Gastroesophageal sphincter (tissue), 4 donors: Measurements from ENCODE around the gene SLC30A3. TPM values are rescaled to one million over a fixed set of nuclear protein-coding genes. Genes with fewer than 3 reads are reported as not detected.

Experiments used
- ATAC-seq: fragments of 150-250 bp; one replicate; pipeline ENCODE4 v1.9.1; 2016; ENCODE audit warnings: mild to moderate bottlenecking, moderate library complexity
- H3K27ac ChIP-seq, 4 donors: fragments of 200-600 bp; sonication (generic) in 3 of 4; 1 replicate in 3 of 4; 2 replicates in 1 of 4; pipeline ENCODE4 v1.5.1; 2016 to 2019
- H3K27me3 ChIP-seq: fragments of 200-600 bp; sonication (generic); one replicate; pipeline ENCODE4 v1.5.1; 2019
- H3K36me3 ChIP-seq, 2 donors: fragments of 200-600 bp; sonication (generic); one replicate each; pipeline ENCODE4 v1.5.1; 2019; ENCODE audit warnings: control low read depth in 1 of 2
- H3K4me1 ChIP-seq, 3 donors: fragments of 200-600 bp; sonication (generic); 1 replicate in 2 of 3; 2 replicates in 1 of 3; pipeline ENCODE4 v1.5.1; 2016 to 2019; ENCODE audit warnings: control low read depth in 2 of 3
- H3K4me3 ChIP-seq, 2 donors: fragments of 200-600 bp; sonication (generic); one replicate each; pipeline ENCODE4 v1.5.1; 2019; ENCODE audit warnings: mild to moderate bottlenecking in 1 of 2, moderate library complexity in 1 of 2
- H3K9me3 ChIP-seq, 3 donors: fragments of 200-600 bp; sonication (generic); one replicate each; pipeline ENCODE4 v1.5.1; 2017 to 2019; ENCODE audit warnings: control low read depth in 2 of 3
- EP300 ChIP-seq: sonication (generic); formaldehyde crosslinking; IDR thresholded peaks from one replicate; pipeline ENCODE4 v1.6.1; 2017; ENCODE audit warnings: antibody characterized with exemption, mild to moderate bottlenecking
- POLR2A ChIP-seq, 2 donors: fragments of 450-650 bp; IDR thresholded peaks; one replicate each; pipeline ENCODE4 v1.6.1; 2017; ENCODE audit warnings: antibody characterized with exemption in 2 of 2, mild to moderate bottlenecking in 2 of 2, moderate library complexity in 1 of 2
- POLR2AphosphoS5 ChIP-seq: sonication (generic); formaldehyde crosslinking; IDR thresholded peaks from one replicate; pipeline ENCODE4 v1.6.1; 2017; ENCODE audit warnings: antibody characterized with exemption
- whole genome bisulfite sequencing, 2 donors: methylation state at CpG; one replicate each; pipeline ENCODE4 v1.1.5; 2018; ENCODE audit warnings: low coverage in 1 of 2; 5-methylcytosine and 5-hydroxymethylcytosine counted together
- total RNA-seq, 4 donors: library from RNA; depleted of rRNA; stranded (reverse); fragments of >200 nt; gene quantifications; one replicate each; pipeline ENCODE4 v1.1.0, GENCODE V29; 2016
- TF ChIP-seq, protein P1 (sequence below), 4 experiments: fragments of 200-600 bp in 2 of 4; fragments of 450-650 bp in 2 of 4; sonication (generic) in 1 of 4; IDR thresholded peaks; one replicate each; pipeline ENCODE4 v1.5.1; 2017 to 2019; ENCODE audit warnings: antibody characterized with exemption in 4 of 4, mild to moderate bottlenecking in 2 of 4, moderate library complexity in 2 of 4

The SLC30A3 gene
- total RNA-seq, 4 donors from 2014 or later = not detected

DNA sequence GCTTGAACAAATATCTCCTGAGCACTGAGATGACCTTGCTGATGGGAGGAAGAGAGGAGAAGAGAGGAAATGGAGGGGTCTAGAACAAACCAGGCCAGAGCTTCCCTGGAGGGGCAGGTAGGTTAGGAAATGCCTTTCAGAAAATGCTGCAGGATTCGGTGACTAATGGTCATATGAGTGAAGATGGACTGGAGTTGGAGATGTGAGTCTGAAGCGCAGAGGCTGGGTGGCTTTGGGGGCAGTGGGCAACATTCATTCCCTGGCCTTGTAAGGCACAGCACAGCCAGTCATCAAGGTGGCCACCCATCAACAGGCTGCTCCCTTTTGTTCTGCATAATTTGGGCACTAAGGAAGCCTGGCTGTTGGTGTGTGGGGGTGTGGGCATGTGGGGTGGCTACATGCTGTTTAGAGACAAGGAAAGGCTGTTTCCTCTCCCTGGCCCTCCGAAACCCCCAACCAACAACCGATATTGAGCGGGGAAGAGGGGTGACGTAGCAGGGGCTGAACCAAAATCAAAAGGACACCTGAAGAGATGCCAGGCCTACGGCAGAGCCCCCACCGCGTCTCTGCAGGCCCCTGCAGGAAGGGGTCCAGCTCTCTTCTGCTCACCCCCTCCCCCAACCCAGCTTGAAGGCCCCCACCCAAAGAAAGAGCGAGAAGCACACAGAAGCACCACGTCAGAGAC is 1.5 kb downstream of the SLC30A3 start:
- no peak for ATAC-seq
- 53 to 88% methylated on average over 2 to 5 of the region's 11 CpGs for WGBS, 2 donors
- H3K36me3 ChIP-seq = no peaks in the 10 kb centered on the region
- no peak overlapping the region for H3K27ac ChIP-seq
- TF ChIP-seq EP300 (no peak), POLR2A (IDR thresholded peaks at IDR 0.05) (no peak)
- TF ChIP-seq, protein P1, sequence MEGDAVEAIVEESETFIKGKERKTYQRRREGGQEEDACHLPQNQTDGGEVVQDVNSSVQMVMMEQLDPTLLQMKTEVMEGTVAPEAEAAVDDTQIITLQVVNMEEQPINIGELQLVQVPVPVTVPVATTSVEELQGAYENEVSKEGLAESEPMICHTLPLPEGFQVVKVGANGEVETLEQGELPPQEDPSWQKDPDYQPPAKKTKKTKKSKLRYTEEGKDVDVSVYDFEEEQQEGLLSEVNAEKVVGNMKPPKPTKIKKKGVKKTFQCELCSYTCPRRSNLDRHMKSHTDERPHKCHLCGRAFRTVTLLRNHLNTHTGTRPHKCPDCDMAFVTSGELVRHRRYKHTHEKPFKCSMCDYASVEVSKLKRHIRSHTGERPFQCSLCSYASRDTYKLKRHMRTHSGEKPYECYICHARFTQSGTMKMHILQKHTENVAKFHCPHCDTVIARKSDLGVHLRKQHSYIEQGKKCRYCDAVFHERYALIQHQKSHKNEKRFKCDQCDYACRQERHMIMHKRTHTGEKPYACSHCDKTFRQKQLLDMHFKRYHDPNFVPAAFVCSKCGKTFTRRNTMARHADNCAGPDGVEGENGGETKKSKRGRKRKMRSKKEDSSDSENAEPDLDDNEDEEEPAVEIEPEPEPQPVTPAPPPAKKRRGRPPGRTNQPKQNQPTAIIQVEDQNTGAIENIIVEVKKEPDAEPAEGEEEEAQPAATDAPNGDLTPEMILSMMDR (IDR thresholded peaks at IDR 0.05) = no peak
- H3K4me3 ChIP-seq = peak overlapping the region in 1 of 2 donors; percentile 55
- peaks cover 100% of the 10 kb centered on the region for H3K27me3 ChIP-seq
- H3K4me1 ChIP-seq = peaks cover 0 to 42% (median 34%) of the 10 kb centered on the region in 3 donors
- H3K9me3 ChIP-seq = no peaks in the 10 kb centered on the region

DNA sequence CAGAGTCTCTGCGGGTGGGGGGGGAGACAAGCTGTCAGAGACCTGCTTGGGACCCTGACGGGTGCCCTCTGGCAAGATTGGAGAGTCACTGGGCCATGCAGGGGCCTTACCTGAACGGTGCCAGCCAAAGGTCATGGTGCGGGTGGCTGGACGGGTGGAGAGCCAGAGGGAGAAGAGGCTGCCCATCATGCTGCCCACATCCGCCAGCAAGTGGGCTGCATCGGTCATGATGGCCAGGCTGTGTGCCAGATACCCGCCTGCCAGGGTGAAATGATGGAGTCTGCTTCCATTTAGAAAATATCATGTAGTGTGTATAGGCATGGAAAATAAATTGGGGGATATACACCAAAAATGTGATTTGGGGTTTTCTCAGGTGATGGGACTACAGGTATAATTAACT is 4.8 kb downstream of the SLC30A3 start:
- TF ChIP-seq POLR2AphosphoS5 (no peak), POLR2A (IDR thresholded peaks at IDR 0.05) (no peak), EP300 (no peak)
- TF ChIP-seq, protein P1 (IDR thresholded peaks at IDR 0.05) = no peak
- H3K9me3 ChIP-seq = no peaks in the 10 kb centered on the region
- no peak overlapping the region for H3K4me3 ChIP-seq
- H3K4me1 ChIP-seq = peaks cover 0 to 17% (median 14%) of the 10 kb centered on the region in 3 donors
- WGBS, 2 donors = 65 to 100% methylated on average over 1 to 2 of the region's 8 CpGs
- no peak for ATAC-seq
- H3K36me3 ChIP-seq = no peaks in the 10 kb centered on the region
- no peak overlapping the region for H3K27ac ChIP-seq
- peaks cover 96% of the 10 kb centered on the region for H3K27me3 ChIP-seq

DNA sequence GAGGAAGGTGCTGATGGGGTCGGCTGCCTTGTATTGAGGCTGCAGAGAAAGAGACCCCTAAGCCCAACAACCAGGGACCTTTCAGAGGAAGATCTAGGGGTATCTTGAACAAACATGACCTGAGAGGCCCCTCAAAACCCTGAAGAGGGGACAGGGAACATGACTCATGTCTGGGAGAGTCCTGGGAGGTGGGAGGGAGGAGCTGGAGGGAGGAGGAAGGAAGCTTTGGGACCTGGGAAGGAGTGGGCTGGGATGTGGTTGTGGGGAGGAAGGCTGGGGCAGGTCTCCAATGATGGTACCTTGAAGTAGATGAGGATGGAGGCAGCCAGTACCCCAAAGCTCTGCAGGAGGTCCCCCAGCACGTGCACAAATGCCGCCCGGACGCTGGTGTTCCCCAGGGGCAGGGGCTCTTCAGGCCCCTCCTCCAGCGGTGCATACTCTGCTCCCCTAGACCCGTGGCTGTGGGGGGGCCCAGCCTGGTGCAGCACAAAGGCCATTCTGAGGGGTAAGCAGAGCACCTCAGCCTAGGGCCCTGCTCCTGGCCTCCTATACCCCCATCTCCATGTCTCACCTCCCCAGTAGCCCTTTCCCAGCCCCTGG is 5.9 kb downstream of the SLC30A3 start:
- Histone ChIP-seq H3K27ac (no peak overlapping the region), H3K36me3 (no peaks in the 10 kb centered on the region), H3K27me3 (peaks cover 96% of the 10 kb centered on the region), H3K9me3 (no peaks in the 10 kb centered on the region), H3K4me1 (peaks cover 0 to 6% (median 3%) of the 10 kb centered on the region in 3 donors), H3K4me3 (no peak overlapping the region)
- no peak for ATAC-seq
- TF ChIP-seq EP300 (no peak), POLR2A (IDR thresholded peaks at IDR 0.05) (no peak), POLR2AphosphoS5 (no peak)
- TF ChIP-seq, protein P1 (IDR thresholded peaks at IDR 0.05) = no peak
- WGBS, 2 donors = 60 to 86% methylated on average over 1 to 2 of the region's 7 CpGs

DNA sequence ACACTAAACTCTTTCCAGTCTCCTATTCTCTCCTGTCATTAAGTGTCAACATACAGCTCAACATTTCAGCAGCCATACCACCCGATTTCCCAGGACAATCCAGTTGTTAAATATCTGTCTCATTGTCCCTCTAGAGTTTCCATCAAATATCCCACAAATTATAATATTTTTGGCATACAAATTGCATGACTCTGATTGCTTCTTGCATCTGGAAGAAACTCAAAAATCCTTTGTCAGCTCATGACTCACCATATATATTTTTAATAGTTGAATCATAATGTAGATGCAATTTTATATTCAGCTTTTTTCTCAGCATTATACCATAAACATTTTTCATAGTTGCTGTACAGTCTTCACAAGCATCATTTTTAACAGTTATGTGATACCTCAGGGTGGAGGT is 7.2 kb downstream of the SLC30A3 start:
- no peak overlapping the region for H3K4me3 ChIP-seq
- no peaks in the 10 kb centered on the region for H3K9me3 ChIP-seq
- H3K27ac ChIP-seq = no peak overlapping the region
- H3K27me3 ChIP-seq = peaks cover 96% of the 10 kb centered on the region
- no peak for ATAC-seq
- no peaks in the 10 kb centered on the region for H3K36me3 ChIP-seq
- 38 to 41% methylated on average over 1 of the region's 1 CpG for WGBS, 2 donors
- no peak for TF ChIP-seq POLR2AphosphoS5
- TF ChIP-seq POLR2A (IDR thresholded peaks at IDR 0.05) = no peak
- no peak for TF ChIP-seq EP300
- TF ChIP-seq, protein P1 (IDR thresholded peaks at IDR 0.05) = no peak
- H3K4me1 ChIP-seq = no peaks in the 10 kb centered on the region

DNA sequence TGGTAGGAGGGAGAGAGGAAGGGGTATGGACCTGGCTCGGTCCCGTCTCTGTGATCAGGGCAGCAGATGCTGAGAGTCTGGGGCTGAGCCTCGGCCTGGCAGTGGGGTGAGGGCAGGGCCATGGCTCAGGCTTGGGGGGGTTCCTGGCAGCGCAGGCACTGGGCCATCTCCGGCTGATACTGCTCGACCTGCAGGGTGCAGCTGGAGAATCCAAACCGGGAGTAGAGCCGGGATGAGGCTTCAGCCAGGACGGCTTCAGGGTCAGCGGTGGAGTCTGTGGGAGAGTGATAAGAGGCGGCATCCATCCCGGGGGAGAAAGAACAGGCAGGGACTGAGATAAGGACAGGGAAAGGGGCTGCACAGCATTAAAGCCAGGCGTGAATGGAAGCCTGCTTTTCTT is 7.7 kb downstream of the SLC30A3 start:
- H3K36me3 ChIP-seq = no peaks in the 10 kb centered on the region
- H3K27me3 ChIP-seq = peaks cover 96% of the 10 kb centered on the region
- no peaks in the 10 kb centered on the region for H3K4me1 ChIP-seq
- no peak overlapping the region for H3K4me3 ChIP-seq
- ATAC-seq = no peak
- no peak overlapping the region for H3K27ac ChIP-seq
- H3K9me3 ChIP-seq = no peaks in the 10 kb centered on the region
- WGBS, 2 donors = 15 to 27% methylated on average over 7 to 10 of the region's 13 CpGs
- no peak for TF ChIP-seq POLR2AphosphoS5
